Epithelial cell of esophagus (primary cell): ENCODE measurements around the gene ADIPOR2.

Experiments
- DNase-seq: peaks from one replicate; pipeline ENCODE4 v3.0.0; 2010; ENCODE audit warnings: low read depth
- H3K4me3 ChIP-seq: 2 replicates; pipeline ENCODE4 v1.5.1; 2011; ENCODE audit warnings: mild to moderate bottlenecking, low read length, control low read depth
- TF ChIP-seq, protein P1 (sequence below): IDR thresholded peaks from 2 replicates; pipeline ENCODE4 v1.5.1; 2011; ENCODE audit warnings: low read depth, mild to moderate bottlenecking, low read length, control low read depth, inconsistent platforms; ENCODE audit not compliant: insufficient read depth; ENCODE audit errors: missing control alignments

The ADIPOR2 gene

DNA sequence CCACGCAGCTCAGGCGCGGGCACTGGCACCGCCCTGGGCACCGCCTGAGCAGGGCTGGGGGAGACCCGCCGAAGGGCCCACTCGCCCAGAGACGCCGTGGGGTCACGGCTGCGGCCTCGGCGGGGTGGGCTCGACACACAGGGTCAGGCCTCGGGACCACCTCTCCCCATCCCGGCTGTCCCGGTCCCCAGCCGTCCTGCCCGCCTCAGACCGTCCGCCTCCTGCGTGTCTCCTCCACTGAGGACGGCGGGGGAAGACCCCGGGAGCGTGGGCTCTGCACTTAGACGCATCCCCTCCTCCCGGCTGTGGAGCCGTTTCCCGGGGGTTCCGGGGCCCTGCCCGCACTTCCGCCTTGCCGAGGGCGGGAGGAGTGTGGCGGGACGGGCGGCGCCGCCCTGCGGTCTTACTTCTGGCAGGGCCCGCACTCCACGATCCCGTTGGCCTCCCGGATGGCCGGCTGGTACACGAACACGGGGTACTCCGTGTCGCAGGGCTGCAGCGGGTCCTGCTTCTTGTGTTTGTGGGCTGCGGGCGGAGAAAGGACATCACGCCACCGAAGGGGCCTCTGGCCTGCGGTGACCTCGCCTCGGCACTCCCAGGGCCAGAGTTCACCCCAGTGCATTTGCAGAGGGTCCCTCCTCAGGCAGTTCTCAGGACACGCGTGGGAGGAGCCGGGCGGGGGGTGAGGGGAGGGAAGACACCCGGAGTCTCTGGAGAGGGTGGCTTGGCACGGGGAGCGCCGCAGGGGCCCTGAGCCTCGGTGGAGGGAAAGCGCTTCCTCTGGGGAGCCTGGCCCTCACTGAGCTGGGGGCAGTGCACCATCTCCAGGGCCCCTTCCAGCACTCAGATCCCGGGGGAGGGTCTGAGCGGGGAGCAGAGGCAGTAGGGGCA lies 106.4 kb downstream of the ADIPOR2 start:
- peak overlapping the region; percentile 52 for H3K4me3 ChIP-seq
- TF ChIP-seq, protein P1, sequence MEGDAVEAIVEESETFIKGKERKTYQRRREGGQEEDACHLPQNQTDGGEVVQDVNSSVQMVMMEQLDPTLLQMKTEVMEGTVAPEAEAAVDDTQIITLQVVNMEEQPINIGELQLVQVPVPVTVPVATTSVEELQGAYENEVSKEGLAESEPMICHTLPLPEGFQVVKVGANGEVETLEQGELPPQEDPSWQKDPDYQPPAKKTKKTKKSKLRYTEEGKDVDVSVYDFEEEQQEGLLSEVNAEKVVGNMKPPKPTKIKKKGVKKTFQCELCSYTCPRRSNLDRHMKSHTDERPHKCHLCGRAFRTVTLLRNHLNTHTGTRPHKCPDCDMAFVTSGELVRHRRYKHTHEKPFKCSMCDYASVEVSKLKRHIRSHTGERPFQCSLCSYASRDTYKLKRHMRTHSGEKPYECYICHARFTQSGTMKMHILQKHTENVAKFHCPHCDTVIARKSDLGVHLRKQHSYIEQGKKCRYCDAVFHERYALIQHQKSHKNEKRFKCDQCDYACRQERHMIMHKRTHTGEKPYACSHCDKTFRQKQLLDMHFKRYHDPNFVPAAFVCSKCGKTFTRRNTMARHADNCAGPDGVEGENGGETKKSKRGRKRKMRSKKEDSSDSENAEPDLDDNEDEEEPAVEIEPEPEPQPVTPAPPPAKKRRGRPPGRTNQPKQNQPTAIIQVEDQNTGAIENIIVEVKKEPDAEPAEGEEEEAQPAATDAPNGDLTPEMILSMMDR = no peak

DNA sequence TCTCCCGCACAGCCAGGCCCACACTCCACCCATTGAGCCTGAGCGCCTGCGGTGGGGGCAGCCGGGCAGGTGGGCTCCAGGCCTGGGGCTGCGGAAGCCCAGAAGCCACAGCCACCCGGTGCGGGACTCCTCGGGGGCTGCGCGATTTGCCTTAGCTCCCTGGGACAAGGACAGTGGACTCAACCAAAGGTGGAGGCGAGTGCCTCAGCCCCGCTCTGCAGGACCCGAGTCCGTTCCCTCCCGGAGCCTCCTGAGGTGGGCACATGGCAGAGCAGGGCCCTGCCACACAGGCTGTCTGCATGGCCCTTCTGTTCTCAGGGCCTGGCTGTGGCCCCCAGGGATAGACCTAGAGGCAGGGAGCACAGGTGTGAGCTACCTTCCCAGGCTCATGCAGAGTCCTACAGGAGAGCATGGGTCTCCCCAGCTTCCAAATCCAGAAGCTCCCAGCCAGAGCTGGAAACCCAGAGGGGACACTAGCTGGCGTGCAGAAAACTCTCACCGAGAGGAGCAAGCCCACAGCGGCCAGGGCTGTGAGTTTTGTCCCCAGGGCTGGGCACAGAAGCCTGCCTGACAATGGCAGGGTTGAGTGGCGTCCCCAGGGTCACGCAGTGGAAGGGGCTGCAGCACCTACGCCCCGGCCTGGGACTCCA lies 107.2 kb downstream of the ADIPOR2 start:
- TF ChIP-seq, protein P1 = no peak
- no peak for DNase-seq
- no peak overlapping the region for H3K4me3 ChIP-seq

More for the DNA sequence above, 106.4 kb downstream of the ADIPOR2 start:
- DNase-seq = no peak

DNA sequence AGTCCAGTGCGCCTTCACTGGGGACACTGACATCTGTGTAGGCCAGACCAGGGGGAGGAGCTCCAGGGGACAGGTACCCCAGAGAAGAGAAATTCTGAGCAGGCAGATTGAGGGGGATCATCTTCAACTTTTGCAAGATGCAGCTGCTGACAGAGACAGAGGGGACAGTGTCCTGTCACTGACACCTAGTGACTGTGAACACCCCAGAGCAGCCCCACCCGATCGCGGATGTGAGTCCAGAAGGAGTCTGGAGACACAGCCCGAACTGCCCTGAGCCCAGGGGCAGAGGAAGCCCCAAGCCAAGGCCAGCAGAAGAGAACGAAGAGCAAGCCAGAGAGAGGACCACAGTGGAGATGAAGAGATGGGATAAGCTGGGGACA lies 107.8 kb downstream of the ADIPOR2 start:
- no peak for DNase-seq

DNA sequence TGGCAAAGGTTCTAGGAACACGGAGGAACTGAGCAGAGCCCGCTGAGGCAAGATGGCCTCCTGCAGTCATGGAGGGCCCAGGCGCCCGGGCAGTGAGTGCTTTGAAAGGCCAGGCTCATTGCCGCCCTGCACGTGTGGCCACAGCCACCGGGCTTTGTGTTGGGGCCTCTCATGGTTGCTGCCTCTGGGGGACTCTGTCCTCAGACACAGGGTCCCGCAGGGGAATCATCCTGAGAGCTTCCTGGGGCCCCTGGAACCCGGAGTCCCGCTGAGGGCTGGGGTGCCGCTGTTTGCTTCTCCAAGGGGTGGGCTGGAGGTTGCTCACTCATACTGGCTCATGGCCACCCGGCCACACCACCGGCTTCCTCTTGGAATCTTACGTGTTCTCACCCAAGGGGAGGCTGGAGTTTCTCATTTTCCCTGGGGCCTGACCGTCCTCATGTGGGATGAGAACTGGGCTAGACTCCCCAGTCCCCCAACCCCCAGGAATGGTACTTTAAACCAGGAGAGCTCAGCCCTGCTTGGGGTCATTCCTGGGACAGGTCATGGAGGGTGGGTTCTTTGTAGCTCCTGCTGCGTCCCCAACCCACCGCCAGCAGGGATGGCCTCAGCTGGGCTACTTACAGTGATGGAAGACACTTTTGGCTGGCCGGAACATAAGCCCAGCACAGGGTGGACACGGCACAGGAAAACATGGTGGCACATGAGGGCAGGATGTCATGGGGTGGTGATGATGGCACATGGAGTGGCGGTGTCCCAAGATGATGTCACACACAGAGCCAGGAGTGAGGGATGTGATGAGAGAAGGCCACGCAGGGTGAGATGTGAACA lies 108.4 kb downstream of the ADIPOR2 start:
- H3K4me3 ChIP-seq = no peak overlapping the region
- TF ChIP-seq, protein P1 = no peak
- DNase-seq = no peak

More for the DNA sequence above, 107.8 kb downstream of the ADIPOR2 start:
- TF ChIP-seq, protein P1 = no peak
- no peak overlapping the region for H3K4me3 ChIP-seq

DNA sequence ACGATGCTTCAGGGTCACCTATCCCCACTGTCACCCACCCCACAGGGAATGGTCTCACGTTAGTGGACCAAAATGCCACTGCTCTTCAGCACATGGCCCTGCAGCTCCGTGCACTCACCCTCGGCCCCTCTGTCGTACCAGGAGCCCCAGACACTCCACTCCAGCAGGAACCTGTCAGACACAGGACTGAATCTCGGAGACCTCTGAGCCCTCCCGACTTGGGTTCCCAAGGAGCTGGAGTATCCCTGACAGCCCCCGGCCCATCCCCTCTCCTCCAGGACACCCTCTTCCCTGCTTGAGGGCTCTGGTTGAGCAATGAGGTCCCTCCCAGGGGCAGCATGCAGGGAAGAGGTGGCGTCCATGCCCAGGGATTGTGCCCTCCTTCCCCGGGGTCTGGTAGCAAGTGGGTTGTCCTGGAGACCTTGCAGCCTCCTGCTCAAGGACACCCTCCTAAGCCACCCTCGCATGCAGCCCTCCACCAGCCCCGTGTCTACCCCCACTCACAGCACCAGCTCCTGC lies 109.1 kb downstream of the ADIPOR2 start:
- TF ChIP-seq, protein P1 = no peak
- no peak overlapping the region for H3K4me3 ChIP-seq
- no peak for DNase-seq

GRCh38 chr12:1800401-1801302 lies 109.8 kb downstream of the ADIPOR2 start:
- no peak overlapping the region for H3K4me3 ChIP-seq
- TF ChIP-seq, protein P1 = peak; percentile 9
- no peak for DNase-seq
